Esophagus squamous epithelium (tissue), 4 donors: ENCODE measurements around the gene SEPTIN2.

ENCODE experiments used
- POLR2A ChIP-seq, 4 donors: fragments of 450-650 bp; IDR thresholded peaks; one replicate each; pipeline ENCODE4 v1.6.1; 2017; ENCODE audit warnings: antibody characterized with exemption in 4 of 4, mild to moderate bottlenecking in 4 of 4, moderate library complexity in 3 of 4
- TF ChIP-seq, protein P1 (sequence below), 6 experiments: fragments of 450-650 bp in 4 of 6; fragments of 200-600 bp in 2 of 6; sonication (generic) in 2 of 6; IDR thresholded peaks; one replicate each; pipeline ENCODE4 v1.5.1; 2016 to 2019; ENCODE audit warnings: antibody characterized with exemption in 6 of 6, mild to moderate bottlenecking in 4 of 6, moderate library complexity in 4 of 6

DNA sequence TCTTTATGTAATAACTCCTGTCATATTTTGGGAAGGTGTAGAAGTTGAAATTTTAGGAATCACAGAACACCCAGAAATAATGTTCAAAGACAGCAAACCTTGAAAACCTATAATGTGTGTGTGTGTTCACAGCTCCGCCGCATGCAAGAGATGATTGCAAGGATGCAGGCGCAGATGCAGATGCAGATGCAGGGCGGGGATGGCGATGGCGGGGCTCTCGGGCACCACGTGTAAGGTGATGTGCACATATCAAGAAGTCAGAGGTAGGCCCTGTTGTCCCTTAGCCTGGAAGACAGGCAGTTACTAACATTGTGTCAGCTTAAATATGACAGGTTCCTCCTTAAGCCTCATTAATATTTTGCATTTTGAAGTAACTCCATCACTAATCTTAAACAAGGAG lies 34.2 kb downstream of the SEPTIN2 start:
- TF ChIP-seq, protein P1, sequence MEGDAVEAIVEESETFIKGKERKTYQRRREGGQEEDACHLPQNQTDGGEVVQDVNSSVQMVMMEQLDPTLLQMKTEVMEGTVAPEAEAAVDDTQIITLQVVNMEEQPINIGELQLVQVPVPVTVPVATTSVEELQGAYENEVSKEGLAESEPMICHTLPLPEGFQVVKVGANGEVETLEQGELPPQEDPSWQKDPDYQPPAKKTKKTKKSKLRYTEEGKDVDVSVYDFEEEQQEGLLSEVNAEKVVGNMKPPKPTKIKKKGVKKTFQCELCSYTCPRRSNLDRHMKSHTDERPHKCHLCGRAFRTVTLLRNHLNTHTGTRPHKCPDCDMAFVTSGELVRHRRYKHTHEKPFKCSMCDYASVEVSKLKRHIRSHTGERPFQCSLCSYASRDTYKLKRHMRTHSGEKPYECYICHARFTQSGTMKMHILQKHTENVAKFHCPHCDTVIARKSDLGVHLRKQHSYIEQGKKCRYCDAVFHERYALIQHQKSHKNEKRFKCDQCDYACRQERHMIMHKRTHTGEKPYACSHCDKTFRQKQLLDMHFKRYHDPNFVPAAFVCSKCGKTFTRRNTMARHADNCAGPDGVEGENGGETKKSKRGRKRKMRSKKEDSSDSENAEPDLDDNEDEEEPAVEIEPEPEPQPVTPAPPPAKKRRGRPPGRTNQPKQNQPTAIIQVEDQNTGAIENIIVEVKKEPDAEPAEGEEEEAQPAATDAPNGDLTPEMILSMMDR (IDR thresholded peaks at IDR 0.05), result no peak
- TF ChIP-seq POLR2A (IDR thresholded peaks at IDR 0.05), result no peak
